Activated CD8-positive, alpha-beta memory T cell treated with anti-CD3 and anti-CD28 coated beads, Interleukin-2, amount 10 ng/mL, durations not matched to agents 7 days and 5 days (primary cell): Measurements from ENCODE around the gene HMGCS2. TPM values are rescaled to one million over a fixed set of nuclear protein-coding genes. Genes with fewer than 3 reads are reported as not detected.
"Not testable (repeated sequence)": the region's sequence is repeated elsewhere in the genome, so short reads cannot be mapped to it uniquely, and the experiment has no call there.

ENCODE experiments used
- ATAC-seq: fragments of 150-1000 bp; cut with Tn5 transposase; one replicate; pipeline ENCODE4 v1.10.0; 2021; ENCODE audit warnings: moderate library complexity
- CTCF ChIA-PET: fragments of 350-600 bp; sonication (Branson Sonifier 250); formaldehyde crosslinking; loops from one replicate; lab custom pipeline; 2021; ENCODE audit warnings: antibody characterized with exemption; lab: Charles Lee
- DNase-seq: peaks from one replicate; pipeline ENCODE4 v3.0.0-alpha.2; 2020
- H3K27ac Mint-ChIP-seq: one replicate; pipeline ENCODE4 v1.8.0; 2021; ENCODE audit warnings: mild to moderate bottlenecking, mixed read lengths
- H3K27me3 Mint-ChIP-seq: one replicate; pipeline ENCODE4 v1.8.0; 2021; ENCODE audit warnings: mixed read lengths
- H3K36me3 Mint-ChIP-seq: one replicate; pipeline ENCODE4 v1.8.0; 2021; ENCODE audit warnings: mild to moderate bottlenecking, mixed read lengths
- H3K4me1 Mint-ChIP-seq: one replicate; pipeline ENCODE4 v1.8.0; 2021; ENCODE audit warnings: mixed read lengths
- H3K4me3 Mint-ChIP-seq: one replicate; pipeline ENCODE4 v1.8.0; 2021; ENCODE audit warnings: mild to moderate bottlenecking, moderate library complexity, mixed read lengths
- H3K9me3 Mint-ChIP-seq: one replicate; pipeline ENCODE4 v1.8.0; 2022; ENCODE audit warnings: low read depth, mixed read lengths
- total RNA-seq, 2 experiments: library from RNA; stranded (reverse); gene quantifications; one replicate each; pipeline ENCODE4 v1.2.3, GENCODE V29; 2021

The HMGCS2 gene
- total RNA-seq, 2 experiments from 2014 or later = not detected

DNA sequence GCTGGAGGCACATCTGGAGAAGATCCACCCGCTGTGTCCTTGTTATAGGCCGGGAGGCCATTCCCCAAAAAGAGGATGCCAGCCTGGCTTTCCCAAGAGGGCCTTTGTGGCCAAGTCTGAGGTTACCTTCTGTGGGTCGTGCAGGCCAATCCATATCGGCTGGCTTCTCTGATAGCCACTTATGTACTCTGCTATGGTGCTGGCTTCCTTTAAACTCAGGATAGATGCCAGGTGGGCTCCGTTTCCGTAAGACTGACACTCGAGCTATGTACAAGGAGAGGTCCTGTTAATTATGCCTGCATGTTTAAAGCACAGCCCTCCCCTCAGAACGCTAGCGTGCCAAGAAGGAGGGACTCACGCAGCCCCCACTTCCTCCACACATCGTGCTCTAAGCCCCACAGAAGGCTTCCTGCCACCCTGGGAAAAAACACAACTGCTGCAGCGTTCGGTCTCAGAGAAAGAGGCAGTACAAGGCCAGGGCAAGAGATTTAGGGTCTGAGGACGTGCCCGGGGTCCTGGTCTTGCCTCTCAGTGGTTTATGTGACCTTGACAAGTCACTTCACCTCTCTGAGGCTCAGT lies 31.0 kb upstream of the HMGCS2 start:
- Mint-ChIP-seq H3K4me1 (peaks cover 11% of the 10 kb centered on the region), H3K9me3 (no peaks in the 10 kb centered on the region), H3K27ac (peak overlapping the region; percentile 52), H3K27me3 (peaks cover 14% of the 10 kb centered on the region), H3K4me3 (peak overlapping the region; percentile 37), H3K36me3 (no peaks in the 10 kb centered on the region)
- ATAC-seq (peak; percentile 45), DNase-seq (no peak)
- CTCF ChIA-PET = interaction anchor here (0.7 to 4.0 kb wide), 3 partner anchors 9 to 55 kb away, joined by 3 to 25 read pairs (median 6); no protein-coding TSS in a partner anchor

DNA sequence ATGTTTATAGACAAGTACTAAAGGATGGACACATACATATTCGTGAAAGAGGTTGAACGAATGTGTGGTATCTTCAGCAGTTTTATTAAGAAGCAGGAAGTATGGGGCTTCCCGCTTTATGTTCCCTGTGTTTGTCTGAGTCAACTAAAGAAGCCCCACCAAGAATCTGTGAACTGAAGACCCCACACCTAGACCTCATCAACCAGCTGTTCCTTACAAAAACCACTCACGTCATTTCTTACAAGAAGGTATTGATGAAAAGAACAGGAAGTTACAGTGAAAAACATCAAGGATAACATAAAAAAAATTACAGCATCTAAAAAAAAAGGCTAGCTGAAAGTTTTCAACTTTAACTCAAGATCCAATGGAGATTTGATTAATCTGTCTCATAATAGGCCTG lies 30.3 kb upstream of the HMGCS2 start:
- CTCF ChIA-PET = interaction anchor here (1.6 to 4.0 kb wide), 2 partner anchors 10 to 11 kb away, joined by 6 to 25 read pairs; no protein-coding TSS in a partner anchor
- peak overlapping the region; percentile 22 for H3K27ac Mint-ChIP-seq
- peak overlapping the region; percentile 37 for H3K4me3 Mint-ChIP-seq
- H3K36me3 Mint-ChIP-seq = no peaks in the 10 kb centered on the region
- H3K4me1 Mint-ChIP-seq = peaks cover 11% of the 10 kb centered on the region
- no peak for DNase-seq
- H3K27me3 Mint-ChIP-seq = peaks cover 9% of the 10 kb centered on the region
- no peak for ATAC-seq
- H3K9me3 Mint-ChIP-seq = no peaks in the 10 kb centered on the region

DNA sequence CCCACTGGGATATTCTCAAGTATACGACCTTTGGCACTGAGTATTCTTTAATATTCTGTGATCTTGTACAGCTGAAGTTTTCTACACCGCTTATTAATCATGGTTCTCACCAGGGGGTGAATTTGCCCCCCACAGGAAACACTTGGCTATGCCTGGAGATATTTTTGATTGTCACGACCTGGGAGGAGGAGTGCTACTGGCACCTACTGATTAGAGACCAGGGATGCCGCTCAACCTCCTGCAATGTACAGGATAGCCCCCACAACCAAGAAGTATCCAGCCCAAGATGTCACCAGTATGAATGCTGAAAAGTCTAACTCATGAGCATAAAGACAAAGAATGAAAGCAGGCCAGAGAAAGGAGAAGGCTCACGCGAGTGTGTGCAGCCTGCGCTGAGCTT lies 28.9 kb upstream of the HMGCS2 start:
- Mint-ChIP-seq H3K36me3 (no peaks in the 10 kb centered on the region), H3K27ac (no peak overlapping the region), H3K9me3 (no peaks in the 10 kb centered on the region), H3K4me1 (peaks cover 11% of the 10 kb centered on the region), H3K27me3 (peaks cover 8% of the 10 kb centered on the region), H3K4me3 (no peak overlapping the region)
- ATAC-seq = no peak
- no peak for DNase-seq
- CTCF ChIA-PET = interaction anchor here (4.0 kb wide), 1 partner anchor 11 kb away, joined by 25 read pairs; no protein-coding TSS in a partner anchor

DNA sequence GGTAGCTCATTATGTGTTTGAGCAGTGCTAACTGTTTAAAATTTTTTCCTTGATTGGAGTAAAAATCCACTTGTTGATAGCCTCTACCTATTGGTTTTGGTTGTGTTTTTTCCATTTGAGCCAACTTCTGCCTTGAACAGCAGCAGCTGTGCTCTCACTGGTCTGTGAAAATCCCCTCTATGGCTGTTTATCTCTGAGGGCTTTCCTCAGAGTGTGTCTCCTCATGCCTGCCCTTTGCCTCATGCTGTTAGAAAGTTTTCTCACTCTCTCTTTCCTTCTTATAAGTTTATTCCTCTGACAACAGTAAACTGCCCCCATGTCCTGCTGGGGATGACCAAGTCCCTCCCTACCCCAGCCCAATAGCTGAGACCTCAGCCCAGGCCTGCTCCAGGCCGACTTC lies 28.5 kb upstream of the HMGCS2 start:
- no peak for ATAC-seq
- Mint-ChIP-seq H3K4me3 (no peak overlapping the region), H3K36me3 (no peaks in the 10 kb centered on the region), H3K27ac (no peak overlapping the region), H3K27me3 (peaks cover 8% of the 10 kb centered on the region), H3K9me3 (no peaks in the 10 kb centered on the region), H3K4me1 (peaks cover 11% of the 10 kb centered on the region)
- DNase-seq = no peak
- CTCF ChIA-PET = interaction anchor here (1.3 to 4.0 kb wide), 2 partner anchors 12 to 52 kb away, joined by 3 to 25 read pairs; no protein-coding TSS in a partner anchor

DNA sequence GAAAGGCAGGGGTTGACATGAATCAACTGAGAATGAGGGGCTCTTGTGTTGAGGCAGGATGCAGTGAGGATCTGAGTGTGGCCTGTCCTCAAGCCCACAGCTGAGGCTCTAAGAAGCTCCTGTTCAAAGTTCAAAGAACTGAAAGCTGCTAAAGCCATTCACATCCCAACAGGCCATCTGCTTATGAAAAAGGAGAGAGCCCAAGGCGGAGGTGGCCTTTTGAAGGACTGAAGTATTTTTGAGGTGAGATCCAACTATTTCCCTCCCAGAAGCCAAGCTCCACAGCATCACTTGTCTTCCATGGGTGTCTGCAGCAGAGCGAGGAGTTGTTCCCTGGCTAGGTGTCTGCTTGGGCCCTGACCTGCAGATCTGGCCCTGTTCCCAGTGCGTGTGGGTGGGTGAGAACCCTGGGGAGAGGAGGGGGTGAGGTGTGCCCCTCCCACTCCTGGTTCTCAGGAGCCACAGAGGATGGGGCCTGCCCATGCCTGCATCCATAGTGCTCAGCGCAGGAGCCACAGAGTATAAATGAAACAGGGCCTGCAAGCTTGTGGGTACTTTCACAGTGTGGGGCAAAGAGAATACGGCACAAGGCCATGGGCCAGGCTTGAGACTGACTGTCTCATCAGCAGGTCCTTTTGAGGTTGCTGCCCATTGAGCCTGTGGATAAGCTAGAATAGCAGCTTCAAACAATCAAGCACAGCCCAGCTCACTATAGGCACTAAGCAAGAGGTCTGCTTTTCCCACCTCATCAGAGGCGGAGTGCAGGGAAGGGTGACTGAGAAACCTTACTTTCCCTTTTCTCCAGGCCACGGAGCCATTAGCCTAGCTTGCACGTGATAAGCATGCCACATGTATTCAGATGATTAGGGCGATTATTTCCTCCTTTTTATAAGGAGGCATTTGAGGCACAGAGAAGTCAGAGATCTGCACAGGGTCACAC lies 26.8 kb upstream of the HMGCS2 start:
- DNase-seq = no peak
- ATAC-seq = no peak
- H3K9me3 Mint-ChIP-seq = no peaks in the 10 kb centered on the region
- no peak overlapping the region for H3K27ac Mint-ChIP-seq
- peaks cover 11% of the 10 kb centered on the region for H3K4me1 Mint-ChIP-seq
- H3K36me3 Mint-ChIP-seq = no peaks in the 10 kb centered on the region
- H3K4me3 Mint-ChIP-seq = no peak overlapping the region
- CTCF ChIA-PET = interaction anchor here (0.9 to 1.3 kb wide), 2 partner anchors 13 to 51 kb away, joined by 3 read pairs; no protein-coding TSS in a partner anchor
- peaks cover 23% of the 10 kb centered on the region for H3K27me3 Mint-ChIP-seq

DNA sequence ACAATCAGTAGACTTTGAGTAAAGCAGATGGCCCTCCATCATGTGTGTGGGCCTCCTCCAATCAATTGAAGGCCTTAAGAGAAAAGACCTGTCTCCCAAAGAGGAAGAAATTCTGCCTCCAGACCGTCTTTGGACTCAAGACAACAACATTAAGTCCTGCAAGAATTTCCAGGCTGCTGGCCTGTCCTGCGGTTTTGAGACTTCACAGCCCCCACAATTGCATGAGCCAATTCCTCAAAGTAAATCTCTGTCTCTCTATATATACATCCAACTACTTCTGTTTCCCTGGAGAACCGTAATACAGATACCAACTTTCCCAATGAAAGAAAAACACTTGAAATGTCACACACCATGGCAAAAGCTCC lies 26.2 kb upstream of the HMGCS2 start:
- H3K9me3 Mint-ChIP-seq = no peaks in the 10 kb centered on the region
- no peak overlapping the region for H3K4me3 Mint-ChIP-seq
- peaks cover 28% of the 10 kb centered on the region for H3K27me3 Mint-ChIP-seq
- H3K27ac Mint-ChIP-seq = no peak overlapping the region
- no peak for DNase-seq
- CTCF ChIA-PET = interaction anchor here (1.4 kb wide), 1 partner anchor 14 kb away, joined by 4 read pairs; no protein-coding TSS in a partner anchor
- no peaks in the 10 kb centered on the region for H3K36me3 Mint-ChIP-seq
- no peak for ATAC-seq
- H3K4me1 Mint-ChIP-seq = peaks cover 6% of the 10 kb centered on the region

DNA sequence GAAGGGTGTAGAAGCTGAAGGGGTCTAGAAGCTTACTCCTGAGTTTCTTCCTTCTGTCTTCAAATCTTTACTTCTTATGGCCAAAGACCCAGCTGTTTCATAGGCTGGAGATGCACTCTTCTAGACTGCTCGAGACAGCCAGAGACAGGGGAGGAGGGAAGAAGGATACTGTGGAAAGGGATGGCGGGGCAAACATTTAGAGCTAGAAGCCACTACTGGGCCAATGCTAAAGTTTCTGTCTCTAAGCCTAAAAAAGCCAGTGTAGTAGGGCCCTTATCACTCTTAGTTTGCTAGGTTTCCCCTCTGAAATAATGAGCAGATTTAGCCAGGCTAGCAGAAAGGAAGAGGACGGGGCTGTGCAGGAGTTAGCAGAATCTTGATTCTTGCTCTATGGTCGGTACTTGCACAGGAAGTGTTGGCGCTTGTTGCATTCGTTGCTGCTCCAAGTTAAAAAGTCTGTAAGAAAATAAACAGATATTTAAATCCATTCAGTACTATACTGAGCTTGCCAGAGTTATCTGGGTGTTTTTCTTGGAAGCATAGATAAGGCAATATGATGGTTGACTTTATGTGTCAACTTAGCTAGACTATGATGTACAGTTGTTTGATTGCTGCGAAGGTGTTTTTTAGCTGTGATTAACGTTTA lies 25.6 kb upstream of the HMGCS2 start:
- H3K27ac Mint-ChIP-seq = no peak overlapping the region
- H3K36me3 Mint-ChIP-seq = no peaks in the 10 kb centered on the region
- no peaks in the 10 kb centered on the region for H3K9me3 Mint-ChIP-seq
- ATAC-seq (no peak), DNase-seq (no peak)
- CTCF ChIA-PET = interaction anchor here (1.1 to 1.4 kb wide), 2 partner anchors 14 to 50 kb away, joined by 3 to 4 read pairs; no protein-coding TSS in a partner anchor
- peaks cover 4% of the 10 kb centered on the region for H3K4me1 Mint-ChIP-seq
- peaks cover 33% of the 10 kb centered on the region for H3K27me3 Mint-ChIP-seq
- H3K4me3 Mint-ChIP-seq = no peak overlapping the region

DNA sequence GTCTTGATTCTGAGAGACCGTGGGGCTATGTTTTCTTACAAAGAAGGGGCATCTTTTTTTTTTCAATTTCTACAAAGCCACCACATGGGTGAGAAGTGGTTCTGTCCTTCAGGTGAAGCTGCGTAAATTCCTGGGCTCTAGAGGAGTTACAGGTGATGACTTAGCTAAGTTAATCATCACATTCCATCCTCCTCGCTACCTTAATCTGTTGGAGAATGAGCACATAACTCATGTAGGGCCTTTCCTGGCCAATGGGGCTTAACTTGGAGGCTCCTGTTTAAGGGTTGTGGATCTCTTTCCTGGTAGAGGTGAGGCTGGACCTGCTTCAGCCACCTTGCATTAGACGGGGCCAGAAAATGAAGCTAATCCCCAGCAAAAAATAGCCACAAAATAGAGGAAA lies 22.7 kb upstream of the HMGCS2 start:
- Mint-ChIP-seq H3K4me1 (peaks cover 12% of the 10 kb centered on the region), H3K36me3 (no peaks in the 10 kb centered on the region), H3K27ac (no peak overlapping the region), H3K9me3 (no peaks in the 10 kb centered on the region), H3K4me3 (no peak overlapping the region), H3K27me3 (peaks cover 35% of the 10 kb centered on the region)
- no peak for ATAC-seq
- CTCF ChIA-PET = interaction anchor here (0.8 kb wide), 1 partner anchor 17 kb away, joined by 3 read pairs; no protein-coding TSS in a partner anchor
- DNase-seq = no peak

DNA sequence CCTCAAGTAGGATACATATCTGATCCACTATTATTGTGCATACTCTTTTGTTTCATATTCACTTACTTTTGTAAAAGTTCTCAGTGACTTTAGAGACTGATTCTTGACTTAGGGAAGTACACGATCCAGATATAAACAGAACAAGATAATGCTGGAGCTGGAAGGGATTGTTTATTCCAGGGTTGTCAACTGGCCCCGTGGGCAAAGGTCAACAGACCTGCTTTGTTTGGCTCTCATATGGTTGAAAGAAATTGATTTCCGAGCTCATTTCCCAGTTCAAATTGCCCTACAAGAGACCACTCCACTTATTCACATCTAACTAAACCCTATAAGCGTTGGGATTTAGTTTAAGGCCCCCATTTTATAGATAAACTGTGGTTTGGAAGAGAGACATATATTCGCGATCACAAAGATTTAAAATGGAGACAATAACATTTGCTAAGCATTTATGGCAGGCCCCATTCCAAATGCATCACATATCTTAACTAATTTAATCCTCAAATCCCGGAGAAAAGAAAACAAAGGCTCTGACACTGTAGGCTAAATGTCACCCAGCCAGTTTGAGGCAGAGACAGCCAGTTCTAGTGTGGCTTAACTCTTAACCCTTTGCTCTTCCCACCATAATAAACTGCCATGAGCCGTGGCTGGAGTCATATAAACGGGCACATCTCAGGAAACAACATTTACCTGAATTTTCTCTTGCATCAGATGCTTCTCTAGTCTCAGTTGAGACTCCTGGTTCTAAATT lies 21.9 kb upstream of the HMGCS2 start:
- CTCF ChIA-PET = interaction anchor here (3.3 kb wide), 1 partner anchor 18 kb away, joined by 12 read pairs; no protein-coding TSS in a partner anchor

DNA sequence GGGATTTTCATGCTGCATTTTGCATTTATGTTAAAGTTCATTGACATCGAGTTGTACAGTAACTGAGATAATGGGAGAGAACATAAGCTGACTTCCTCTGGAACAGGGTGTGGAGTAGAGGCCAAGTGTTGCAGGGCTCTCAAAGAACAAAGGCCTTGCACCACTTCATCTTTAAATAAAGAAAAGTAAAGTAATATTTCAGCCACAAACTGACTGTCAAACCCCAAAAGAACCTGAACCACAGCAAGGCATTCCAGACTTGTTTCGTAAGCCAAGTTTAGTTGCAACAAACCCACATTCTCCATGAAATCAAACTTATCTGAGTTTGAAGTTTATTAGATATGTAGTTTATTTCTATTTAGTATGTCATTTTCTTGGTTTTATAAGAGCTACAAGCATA lies 19.1 kb upstream of the HMGCS2 start:
- no peak overlapping the region for H3K4me3 Mint-ChIP-seq
- H3K27me3 Mint-ChIP-seq = peaks cover 57% of the 10 kb centered on the region
- no peak for DNase-seq
- H3K4me1 Mint-ChIP-seq = peaks cover 39% of the 10 kb centered on the region
- H3K27ac Mint-ChIP-seq = no peak overlapping the region
- CTCF ChIA-PET = interaction anchor here (1.1 to 3.7 kb wide), 4 partner anchors 11 to 86 kb away, joined by 3 to 12 read pairs (median 9); no protein-coding TSS in a partner anchor
- no peaks in the 10 kb centered on the region for H3K9me3 Mint-ChIP-seq
- H3K36me3 Mint-ChIP-seq = no peaks in the 10 kb centered on the region
- ATAC-seq = no peak

More for the DNA sequence above, 21.9 kb upstream of the HMGCS2 start:
- DNase-seq (no peak), ATAC-seq (no peak)
- no peaks in the 10 kb centered on the region for H3K9me3 Mint-ChIP-seq
- no peak overlapping the region for H3K4me3 Mint-ChIP-seq
- no peaks in the 10 kb centered on the region for H3K36me3 Mint-ChIP-seq
- peaks cover 36% of the 10 kb centered on the region for H3K27me3 Mint-ChIP-seq
- no peak overlapping the region for H3K27ac Mint-ChIP-seq
- H3K4me1 Mint-ChIP-seq = peaks cover 20% of the 10 kb centered on the region

DNA sequence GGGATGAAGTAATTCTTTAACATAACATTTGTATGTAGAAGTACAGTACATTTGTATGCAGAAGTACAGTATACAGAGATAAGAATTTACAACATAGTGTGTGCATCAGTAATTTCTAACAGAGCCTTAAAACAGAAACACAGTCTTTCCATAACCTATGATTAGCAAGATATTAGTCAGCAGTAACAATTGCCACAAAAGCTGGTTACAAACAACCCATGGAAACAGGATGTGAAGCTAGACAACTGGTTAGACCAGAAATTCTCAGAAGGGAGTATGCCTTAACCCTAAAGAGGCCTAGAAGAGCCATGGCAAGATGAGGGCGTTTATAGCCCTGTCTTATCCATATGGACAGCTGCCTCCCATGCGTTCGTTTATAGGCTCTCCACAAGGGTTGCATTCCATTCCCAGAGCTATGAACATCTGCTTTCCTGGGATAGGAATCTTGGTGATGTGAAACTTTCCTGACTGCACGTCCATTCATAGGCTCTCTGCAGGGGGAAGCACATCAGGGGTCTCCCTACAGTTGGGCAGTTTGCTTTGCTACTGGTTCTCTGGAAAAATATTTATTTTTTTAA lies 17.9 kb upstream of the HMGCS2 start:
- Mint-ChIP-seq H3K4me1 (peaks cover 39% of the 10 kb centered on the region), H3K27ac (peak overlapping the region; percentile 64), H3K4me3 (peak overlapping the region; percentile 9), H3K27me3 (peaks cover 63% of the 10 kb centered on the region)
- ATAC-seq, H3K9me3 Mint-ChIP-seq, H3K36me3 Mint-ChIP-seq: not testable (repeated sequence)
- peak; percentile 62 for DNase-seq
- CTCF ChIA-PET = interaction anchor here (3.7 kb wide), 1 partner anchor 42 kb away, joined by 12 read pairs; no protein-coding TSS in a partner anchor

DNA sequence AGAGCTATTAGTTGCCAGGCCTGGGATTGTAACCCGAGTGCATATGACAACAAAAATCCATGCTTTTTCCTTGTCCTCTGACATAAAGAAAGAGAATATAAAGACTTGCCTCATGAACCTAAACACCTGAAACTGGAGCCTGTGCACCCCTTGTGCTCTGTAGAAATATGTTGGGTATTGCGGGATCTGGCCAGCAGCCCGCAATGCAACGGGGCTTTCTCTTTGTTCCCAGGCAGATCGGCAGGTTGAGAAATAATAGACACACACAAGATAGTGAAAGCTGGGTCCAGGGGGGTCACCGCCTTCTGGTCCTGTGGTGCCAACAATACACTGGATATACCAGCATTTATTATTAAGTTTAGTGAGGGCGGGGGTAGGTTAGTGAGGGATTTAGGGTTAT lies 17.3 kb upstream of the HMGCS2 start:
- not testable (repeated sequence) for H3K4me3 Mint-ChIP-seq, ATAC-seq, H3K36me3 Mint-ChIP-seq, DNase-seq, H3K9me3 Mint-ChIP-seq
- peaks cover 64% of the 10 kb centered on the region for H3K27me3 Mint-ChIP-seq
- peak overlapping the region; percentile 64 for H3K27ac Mint-ChIP-seq
- CTCF ChIA-PET = interaction anchor here (3.7 kb wide), 1 partner anchor 42 kb away, joined by 12 read pairs; no protein-coding TSS in a partner anchor
- H3K4me1 Mint-ChIP-seq = peaks cover 39% of the 10 kb centered on the region
